Naive thymus-derived CD4-positive, alpha-beta T cell (primary cell): ENCODE results near the gene CCDC170. TPM values are rescaled to one million over a fixed set of nuclear protein-coding genes. Genes with fewer than 3 reads are reported as not detected.

Source experiments
- ATAC-seq: fragments of 150-1000 bp; cut with Tn5 transposase; 2 replicates; pipeline ENCODE4 v1.10.0; 2021; ENCODE audit warnings: mild to moderate bottlenecking, moderate library complexity
- CTCF ChIA-PET: fragments of 350-600 bp; sonication (Branson Sonifier 250); formaldehyde crosslinking; loops from one replicate; lab custom pipeline; 2021; ENCODE audit warnings: antibody characterized with exemption; lab: Charles Lee
- POLR2A ChIA-PET: fragments of 350-600 bp; sonication (Branson Sonifier 250); formaldehyde crosslinking; loops from one replicate; lab custom pipeline; 2021; ENCODE audit warnings: antibody characterized with exemption, inconsistent platforms; lab: Charles Lee
- DNase-seq, 9 donors: peaks; one replicate each; pipeline versions ENCODE4 v3.0.0 to v3.0.0-alpha.2; 2020 to 2022; ENCODE audit warnings: mixed read lengths in 1 of 9
- H3K27ac ChIP-seq: one replicate; pipeline ENCODE4 v1.7.0; 2013; ENCODE audit warnings: mild to moderate bottlenecking, low read depth, low read length, moderate library complexity
- H3K27me3 ChIP-seq, 2 donors: one replicate each; pipeline ENCODE4 v1.7.0; 2013; ENCODE audit warnings: low read length in 2 of 2, mild to moderate bottlenecking in 2 of 2, moderate library complexity in 2 of 2; ENCODE audit not compliant: control insufficient read depth in 2 of 2, insufficient read depth in 2 of 2
- H3K36me3 ChIP-seq, 3 experiments: 1 replicate in 2 of 3; 2 replicates in 1 of 3; pipeline ENCODE4 v1.7.0; 2013; ENCODE audit warnings: low read length in 3 of 3, mild to moderate bottlenecking in 3 of 3, moderate library complexity in 1 of 3; ENCODE audit not compliant: insufficient read depth in 3 of 3, control insufficient read depth in 2 of 3
- H3K4me1 ChIP-seq, 2 donors: one replicate each; pipeline ENCODE4 v1.7.0; 2013; ENCODE audit warnings: low read length in 2 of 2, mild to moderate bottlenecking in 2 of 2, moderate library complexity in 1 of 2; ENCODE audit not compliant: control insufficient read depth in 2 of 2, insufficient read depth in 2 of 2
- H3K4me3 ChIP-seq: 2 replicates; pipeline ENCODE4 v1.7.0; 2013; ENCODE audit warnings: mild to moderate bottlenecking, low read length
- H3K9me3 ChIP-seq, 3 experiments: 1 replicate in 2 of 3; 2 replicates in 1 of 3; pipeline ENCODE4 v1.7.0; 2013; ENCODE audit warnings: low read length in 3 of 3; ENCODE audit not compliant: control insufficient read depth in 2 of 3
- H3K27ac Mint-ChIP-seq, 9 donors: one replicate each; pipeline ENCODE4 v1.8.0; 2020 to 2022; ENCODE audit warnings: mixed read lengths in 9 of 9, mild to moderate bottlenecking in 8 of 9, moderate library complexity in 5 of 9, inconsistent platforms in 2 of 9
- H3K27me3 Mint-ChIP-seq, 5 donors: one replicate each; pipeline ENCODE4 v1.8.0; 2021 to 2022; ENCODE audit warnings: mixed read lengths in 5 of 5, mild to moderate bottlenecking in 1 of 5
- H3K36me3 Mint-ChIP-seq, 5 donors: one replicate each; pipeline ENCODE4 v1.8.0; 2020 to 2022; ENCODE audit warnings: mixed read lengths in 5 of 5, mild to moderate bottlenecking in 3 of 5, inconsistent platforms in 1 of 5
- H3K4me1 Mint-ChIP-seq, 7 donors: one replicate each; pipeline ENCODE4 v1.8.0; 2020 to 2022; ENCODE audit warnings: mixed read lengths in 7 of 7, mild to moderate bottlenecking in 3 of 7, inconsistent platforms in 1 of 7
- H3K4me3 Mint-ChIP-seq, 10 donors: one replicate each; pipeline ENCODE4 v1.8.0; 2020 to 2022; ENCODE audit warnings: mild to moderate bottlenecking in 10 of 10, mixed read lengths in 10 of 10, moderate library complexity in 6 of 10, inconsistent platforms in 2 of 10
- H3K9me3 Mint-ChIP-seq, 11 donors: one replicate each; pipeline ENCODE4 v1.8.0; 2020 to 2022; ENCODE audit warnings: mixed read lengths in 11 of 11, mild to moderate bottlenecking in 4 of 11, inconsistent platforms in 1 of 11, moderate library complexity in 1 of 11
- intact Hi-C, 2 donors: fragments of 100-400 bp; cut with micrococcal nuclease; formaldehyde crosslinking; loops; one replicate each; pipeline ENCODE4 v1.15.1; 2023
- polyA plus RNA-seq, 2 donors: library from polyadenylated mRNA; unstranded; fragments of 300-500 nt; fragmentation: Illumina TruSeq; gene quantifications; one replicate each; pipeline ENCODE4 v1.2.3, GENCODE V29; 2021
- total RNA-seq, 6 experiments: library from RNA in 5 of 6; stranded (reverse) in 5 of 6; gene quantifications; 1 replicate in 5 of 6; 2 replicates in 1 of 6; pipeline ENCODE4 v1.2.3 and lab custom pipeline; 2021 to 2026

Gene CCDC170
- total and polyA plus RNA-seq, 7 experiments from 2014 or later, result 0.56 TPM; not detected in 5

DNA sequence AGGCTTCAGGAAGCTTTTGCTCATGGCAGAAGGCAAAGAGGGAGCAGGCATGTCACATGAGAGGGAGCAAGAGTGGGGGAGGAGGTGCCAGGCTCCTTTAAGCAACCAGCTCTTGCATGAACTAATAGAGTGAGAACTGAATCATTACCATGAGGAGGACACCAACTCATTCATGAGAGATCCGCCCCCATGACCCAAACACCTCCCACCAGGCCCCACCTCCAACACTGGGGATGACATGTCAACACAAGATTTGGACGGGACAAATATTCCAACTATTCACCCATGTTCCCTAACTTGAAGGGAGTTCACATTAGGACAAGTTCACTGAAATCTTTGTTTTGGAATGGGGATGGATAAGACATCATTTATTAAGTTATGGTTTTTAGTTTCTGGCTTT is 158.5 kb downstream of the CCDC170 start:
- no peaks in the 10 kb centered on the region for H3K9me3 ChIP-seq
- H3K27ac ChIP-seq, result no peak overlapping the region
- ChIA-PET POLR2A (no interaction called here), CTCF (no interaction called here)
- H3K4me1 ChIP-seq, result no peaks in the 10 kb centered on the region
- peaks cover 3 to 20% (median 8%) of the 10 kb centered on the region in 11 donors for H3K9me3 Mint-ChIP-seq
- no peaks in the 10 kb centered on the region for H3K27me3 ChIP-seq
- peaks cover 0 to 3% (median 0%) of the 10 kb centered on the region in 5 donors for H3K36me3 Mint-ChIP-seq
- ATAC-seq, result no peak
- H3K4me3 Mint-ChIP-seq, result no peak overlapping the region
- H3K4me3 ChIP-seq, result no peak overlapping the region
- H3K4me1 Mint-ChIP-seq, result peaks cover 0 to 2% (median 0%) of the 10 kb centered on the region in 7 donors
- H3K36me3 ChIP-seq, result no peaks in the 10 kb centered on the region
- intact Hi-C loops, result no loop called here
- peaks cover 8 to 36% (median 16%) of the 10 kb centered on the region in 5 donors for H3K27me3 Mint-ChIP-seq
- no peak overlapping the region for H3K27ac Mint-ChIP-seq
- no peak for DNase-seq

DNA sequence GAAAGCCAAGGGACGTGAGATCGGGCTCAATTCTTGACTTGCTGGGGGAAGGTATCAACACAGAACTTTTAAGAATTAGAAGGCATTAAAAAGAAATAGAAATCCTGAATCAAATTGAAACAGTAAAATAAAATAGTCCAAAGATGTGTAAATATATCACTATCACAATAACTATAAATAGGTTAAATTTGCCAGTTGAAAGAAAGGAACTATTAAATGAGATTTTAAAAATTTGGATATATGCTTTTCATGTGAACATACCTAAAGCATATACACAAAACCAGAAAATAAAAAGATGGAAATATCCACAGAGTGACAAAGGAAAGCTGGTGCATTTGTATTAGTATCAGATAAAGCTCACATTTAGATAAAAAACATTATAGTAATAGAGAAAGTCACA is 161.3 kb downstream of the CCDC170 start:
- Mint-ChIP-seq H3K4me1 (peaks cover 0 to 2% (median 0%) of the 10 kb centered on the region in 7 donors), H3K27ac (no peak overlapping the region)
- CTCF ChIA-PET, result no interaction called here

DNA sequence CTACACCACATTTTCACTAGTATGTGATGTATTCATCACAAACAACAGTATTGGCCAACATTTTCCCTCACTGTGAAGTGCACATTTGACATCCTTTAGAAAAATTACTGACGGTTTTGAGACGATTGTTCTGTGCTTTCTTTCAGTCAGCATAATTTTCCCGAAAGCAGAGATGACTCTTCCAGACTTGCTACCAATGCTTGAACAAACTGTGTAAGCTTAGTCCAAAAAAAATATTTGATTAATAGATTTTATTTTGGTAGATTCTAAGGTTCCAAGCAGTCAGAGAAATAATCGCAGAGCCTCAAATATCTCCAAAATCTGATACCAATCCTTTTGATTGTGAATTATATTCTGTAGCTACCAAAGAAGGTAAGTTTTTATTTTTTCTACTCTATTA is 162.6 kb downstream of the CCDC170 start:
- H3K9me3 Mint-ChIP-seq, result peaks cover 3 to 20% (median 8%) of the 10 kb centered on the region in 11 donors
- H3K27me3 ChIP-seq, result no peaks in the 10 kb centered on the region
- DNase-seq (no peak), ATAC-seq (no peak)
- CTCF ChIA-PET, result no interaction called here
- H3K4me1 Mint-ChIP-seq, result no peaks in the 10 kb centered on the region
- H3K4me1 ChIP-seq, result no peaks in the 10 kb centered on the region
- no peaks in the 10 kb centered on the region for H3K9me3 ChIP-seq
- POLR2A ChIA-PET, result no interaction called here
- H3K4me3 Mint-ChIP-seq, result no peak overlapping the region
- H3K27me3 Mint-ChIP-seq, result peaks cover 0 to 21% (median 8%) of the 10 kb centered on the region in 5 donors
- H3K27ac Mint-ChIP-seq, result no peak overlapping the region
- peaks cover 0 to 3% (median 0%) of the 10 kb centered on the region in 5 donors for H3K36me3 Mint-ChIP-seq
- no peak overlapping the region for H3K27ac ChIP-seq
- no peak overlapping the region for H3K4me3 ChIP-seq
- intact Hi-C loops, result no loop called here
- H3K36me3 ChIP-seq, result no peaks in the 10 kb centered on the region

More for the DNA sequence above, 161.3 kb downstream of the CCDC170 start:
- intact Hi-C loops, result no loop called here
- H3K4me1 ChIP-seq, result no peaks in the 10 kb centered on the region
- Mint-ChIP-seq H3K36me3 (peaks cover 0 to 3% (median 0%) of the 10 kb centered on the region in 5 donors), H3K27me3 (peaks cover 0 to 23% (median 9%) of the 10 kb centered on the region in 5 donors), H3K4me3 (no peak overlapping the region), H3K9me3 (peaks cover 3 to 20% (median 8%) of the 10 kb centered on the region in 11 donors)
- DNase-seq (no peak), ATAC-seq (no peak)
- H3K9me3 ChIP-seq, result no peaks in the 10 kb centered on the region
- no peaks in the 10 kb centered on the region for H3K27me3 ChIP-seq
- POLR2A ChIA-PET, result no interaction called here
- H3K4me3 ChIP-seq, result no peak overlapping the region
- H3K36me3 ChIP-seq, result no peaks in the 10 kb centered on the region
- H3K27ac ChIP-seq, result no peak overlapping the region

DNA sequence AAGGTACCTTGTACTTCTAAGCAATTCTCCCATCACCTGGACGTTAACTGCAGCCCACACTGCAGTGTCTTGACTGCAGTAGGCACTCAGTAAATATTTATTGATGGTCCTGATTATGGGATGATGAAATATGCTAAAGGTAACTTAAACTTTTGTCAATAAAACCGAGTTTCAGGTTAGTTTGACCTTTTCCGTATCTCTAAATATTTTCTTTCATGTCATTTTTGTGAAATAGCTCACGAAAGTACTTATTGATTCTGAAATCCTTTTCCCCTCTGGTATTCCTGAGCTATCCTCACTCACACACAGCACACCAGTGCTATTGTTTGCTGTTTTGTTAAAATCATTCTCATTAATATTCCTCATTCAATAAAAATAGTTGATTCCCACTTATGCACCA is 164.3 kb downstream of the CCDC170 start:
- peaks cover 0 to 3% (median 0%) of the 10 kb centered on the region in 5 donors for H3K36me3 Mint-ChIP-seq
- DNase-seq, result no peak
- intact Hi-C loops, result no loop called here
- no peak overlapping the region for H3K27ac Mint-ChIP-seq
- Histone ChIP-seq H3K9me3 (no peaks in the 10 kb centered on the region), H3K27ac (no peak overlapping the region), H3K4me3 (no peak overlapping the region), H3K27me3 (peaks cover 0 to 3% of the 10 kb centered on the region in 2 donors), H3K36me3 (no peaks in the 10 kb centered on the region), H3K4me1 (no peaks in the 10 kb centered on the region)
- no peak overlapping the region for H3K4me3 Mint-ChIP-seq
- POLR2A ChIA-PET, result interaction anchor here (0.6 kb wide), 1 partner anchor 18 kb away, joined by 3 read pairs; no protein-coding TSS in a partner anchor
- no peak for ATAC-seq
- peaks cover 0 to 15% (median 8%) of the 10 kb centered on the region in 5 donors for H3K27me3 Mint-ChIP-seq
- CTCF ChIA-PET, result no interaction called here
- no peaks in the 10 kb centered on the region for H3K4me1 Mint-ChIP-seq
- peaks cover 3 to 20% (median 7%) of the 10 kb centered on the region in 11 donors for H3K9me3 Mint-ChIP-seq

DNA sequence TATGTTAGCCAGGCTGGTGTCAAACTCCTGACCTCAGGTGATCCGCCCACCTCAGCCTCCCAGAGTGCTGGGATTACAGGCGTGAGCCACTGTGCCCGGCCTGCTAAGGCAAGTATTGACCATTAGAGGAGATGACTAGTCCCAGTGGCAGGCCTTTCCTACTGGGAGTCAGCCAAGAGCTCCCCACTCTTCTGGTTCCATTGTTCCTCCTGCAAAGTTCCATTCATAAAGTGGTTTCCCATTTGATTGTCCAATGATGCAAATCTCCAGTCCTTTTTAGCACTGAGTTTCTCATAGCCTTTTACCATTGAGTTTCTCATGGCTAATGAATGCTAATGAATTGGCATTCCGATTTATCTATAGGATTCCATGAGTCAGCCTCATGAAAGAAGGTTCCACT is 165.4 kb downstream of the CCDC170 start:
- no peaks in the 10 kb centered on the region for H3K9me3 ChIP-seq
- no peaks in the 10 kb centered on the region for H3K4me1 ChIP-seq
- POLR2A ChIA-PET, result no interaction called here
- no peaks in the 10 kb centered on the region for H3K36me3 ChIP-seq
- no peak overlapping the region for H3K4me3 ChIP-seq
- peaks cover 0 to 19% (median 8%) of the 10 kb centered on the region in 5 donors for H3K27me3 Mint-ChIP-seq
- no peak for ATAC-seq
- peaks cover 0 to 3% (median 0%) of the 10 kb centered on the region in 5 donors for H3K36me3 Mint-ChIP-seq
- no peak overlapping the region for H3K4me3 Mint-ChIP-seq
- CTCF ChIA-PET, result no interaction called here
- H3K9me3 Mint-ChIP-seq, result peaks cover 3 to 19% (median 7%) of the 10 kb centered on the region in 11 donors
- no peak overlapping the region for H3K27ac Mint-ChIP-seq
- H3K27ac ChIP-seq, result no peak overlapping the region
- peaks cover 0 to 3% of the 10 kb centered on the region in 2 donors for H3K27me3 ChIP-seq
- intact Hi-C loops, result no loop called here
- no peak for DNase-seq
- no peaks in the 10 kb centered on the region for H3K4me1 Mint-ChIP-seq

DNA sequence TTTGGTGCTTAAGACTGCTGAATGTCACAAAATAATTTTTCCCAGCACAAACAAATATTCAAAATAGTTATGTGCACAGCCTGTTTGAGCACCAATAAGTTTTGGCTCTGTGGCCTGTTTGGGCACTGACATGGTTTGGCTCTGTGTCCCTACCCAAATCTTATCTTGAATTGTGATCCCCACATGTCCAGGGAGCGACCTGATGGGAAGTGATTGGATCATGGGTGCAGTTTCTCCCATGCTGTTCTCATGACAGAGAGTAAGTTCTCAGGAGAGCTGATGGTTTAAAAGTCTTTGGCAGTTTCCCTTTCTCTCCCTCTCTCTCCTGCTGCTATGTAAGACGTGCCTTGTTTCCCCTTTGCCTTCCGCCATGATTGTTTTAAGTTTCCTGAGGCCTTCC is 167.7 kb downstream of the CCDC170 start:
- DNase-seq (no peak), ATAC-seq (no peak)
- H3K4me1 ChIP-seq, result no peaks in the 10 kb centered on the region
- H3K9me3 Mint-ChIP-seq, result no peaks in the 10 kb centered on the region
- H3K4me1 Mint-ChIP-seq, result no peaks in the 10 kb centered on the region
- H3K4me3 Mint-ChIP-seq, result no peak overlapping the region
- H3K27me3 Mint-ChIP-seq, result peaks cover 8 to 31% (median 17%) of the 10 kb centered on the region in 5 donors
- H3K36me3 Mint-ChIP-seq, result no peaks in the 10 kb centered on the region
- ChIA-PET POLR2A (no interaction called here), CTCF (no interaction called here)
- peaks cover 0 to 3% of the 10 kb centered on the region in 2 donors for H3K27me3 ChIP-seq
- no peak overlapping the region for H3K27ac ChIP-seq
- no peaks in the 10 kb centered on the region for H3K36me3 ChIP-seq
- peak overlapping the region in 1 of 9 donors; percentile 18 for H3K27ac Mint-ChIP-seq
- no peaks in the 10 kb centered on the region for H3K9me3 ChIP-seq
- intact Hi-C loops, result no loop called here
- H3K4me3 ChIP-seq, result no peak overlapping the region

DNA sequence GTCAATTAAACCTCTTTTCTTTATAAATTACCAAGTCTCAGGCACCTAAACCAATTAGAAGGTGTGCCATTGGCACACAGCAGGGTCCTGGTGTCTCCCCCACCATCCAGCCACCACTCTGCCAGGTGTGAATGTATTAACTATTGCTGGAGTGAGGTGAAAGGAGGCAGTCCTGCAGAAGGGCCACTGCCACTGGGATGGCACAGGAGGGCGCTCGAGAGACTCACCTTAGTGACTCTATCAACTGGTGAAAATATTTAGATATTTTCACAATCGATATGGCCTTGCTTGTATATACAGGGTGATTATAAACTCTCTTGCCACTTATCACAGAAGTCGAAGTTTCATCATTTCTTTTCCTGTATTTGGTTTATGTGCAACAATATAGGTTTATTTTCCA is 168.1 kb downstream of the CCDC170 start:
- H3K4me3 Mint-ChIP-seq, result no peak overlapping the region
- no peak overlapping the region for H3K27ac ChIP-seq
- H3K9me3 Mint-ChIP-seq, result no peaks in the 10 kb centered on the region
- H3K36me3 ChIP-seq, result no peaks in the 10 kb centered on the region
- peaks cover 8 to 30% (median 21%) of the 10 kb centered on the region in 5 donors for H3K27me3 Mint-ChIP-seq
- no peak overlapping the region for H3K4me3 ChIP-seq
- peak overlapping the region in 1 of 9 donors; percentile 18 for H3K27ac Mint-ChIP-seq
- H3K4me1 ChIP-seq, result no peaks in the 10 kb centered on the region
- no peaks in the 10 kb centered on the region for H3K9me3 ChIP-seq
- no peaks in the 10 kb centered on the region for H3K36me3 Mint-ChIP-seq
- ChIA-PET CTCF (no interaction called here), POLR2A (no interaction called here)
- intact Hi-C loops, result no loop called here
- no peaks in the 10 kb centered on the region for H3K4me1 Mint-ChIP-seq
- H3K27me3 ChIP-seq, result peaks cover 0 to 3% of the 10 kb centered on the region in 2 donors
- no peak for DNase-seq
- ATAC-seq, result no peak
